Measurements from ENCODE around the gene LBHD2.

DNA sequence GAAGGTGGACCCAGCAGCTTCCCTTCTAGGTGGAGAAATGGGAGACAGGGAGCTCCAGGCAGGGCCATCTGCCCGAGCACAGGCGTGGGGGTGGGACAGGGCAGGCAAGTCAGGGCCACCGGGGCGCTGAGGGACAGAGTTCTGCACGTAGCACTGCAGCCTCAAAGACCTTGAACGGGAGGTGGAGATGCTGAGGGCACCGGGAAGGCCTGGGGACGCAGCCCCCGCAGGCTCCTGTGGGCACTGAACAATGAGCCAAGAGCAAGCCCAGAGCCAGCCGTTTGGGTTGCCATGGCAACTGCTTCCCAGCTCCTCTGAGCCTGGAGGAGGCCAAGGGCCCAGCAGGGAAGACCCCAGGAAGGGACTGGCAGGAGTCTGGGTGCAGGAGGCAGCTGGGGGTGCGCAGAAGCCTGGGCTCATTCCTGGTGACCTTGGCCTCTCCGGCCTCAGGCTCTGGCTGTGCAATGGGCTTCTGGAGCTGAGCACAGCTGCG, 3.4 kb downstream of the LBHD2 start:
- TF ChIP-seq, protein P1, sequence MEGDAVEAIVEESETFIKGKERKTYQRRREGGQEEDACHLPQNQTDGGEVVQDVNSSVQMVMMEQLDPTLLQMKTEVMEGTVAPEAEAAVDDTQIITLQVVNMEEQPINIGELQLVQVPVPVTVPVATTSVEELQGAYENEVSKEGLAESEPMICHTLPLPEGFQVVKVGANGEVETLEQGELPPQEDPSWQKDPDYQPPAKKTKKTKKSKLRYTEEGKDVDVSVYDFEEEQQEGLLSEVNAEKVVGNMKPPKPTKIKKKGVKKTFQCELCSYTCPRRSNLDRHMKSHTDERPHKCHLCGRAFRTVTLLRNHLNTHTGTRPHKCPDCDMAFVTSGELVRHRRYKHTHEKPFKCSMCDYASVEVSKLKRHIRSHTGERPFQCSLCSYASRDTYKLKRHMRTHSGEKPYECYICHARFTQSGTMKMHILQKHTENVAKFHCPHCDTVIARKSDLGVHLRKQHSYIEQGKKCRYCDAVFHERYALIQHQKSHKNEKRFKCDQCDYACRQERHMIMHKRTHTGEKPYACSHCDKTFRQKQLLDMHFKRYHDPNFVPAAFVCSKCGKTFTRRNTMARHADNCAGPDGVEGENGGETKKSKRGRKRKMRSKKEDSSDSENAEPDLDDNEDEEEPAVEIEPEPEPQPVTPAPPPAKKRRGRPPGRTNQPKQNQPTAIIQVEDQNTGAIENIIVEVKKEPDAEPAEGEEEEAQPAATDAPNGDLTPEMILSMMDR (IDR thresholded peaks at IDR 0.05; ENCODE audit: low read depth, low read length, poor library complexity, severe bottlenecking), result no peak
- no peak for TF ChIP-seq EZH2phosphoT487 (IDR thresholded peaks at IDR 0.05; ENCODE audit: borderline replicate concordance, low read length)

Measured in DOHH2 (cell line).